AG10803 (cell line): ENCODE data around the gene ASPHD2.

ENCODE experiments used
- DNase-seq: peaks from one replicate; pipeline ENCODE4 v3.0.0; 2010; ENCODE audit warnings: low read depth
- H3K4me3 ChIP-seq: 2 replicates; pipeline ENCODE4 v1.5.1; 2011; ENCODE audit warnings: mild to moderate bottlenecking, low read length, control low read depth
- CTCF ChIP-seq: conservative IDR thresholded peaks from 2 replicates; pipeline ENCODE4 v1.5.1; 2011; ENCODE audit warnings: mild to moderate bottlenecking, low read length, control low read depth, inconsistent platforms

The ASPHD2 gene

GRCh38 chr22:26477341-26477731 is 48.3 kb downstream of the ASPHD2 start:
- TF ChIP-seq CTCF, result no peak

GRCh38 chr22:26479043-26479791 is 50.2 kb downstream of the ASPHD2 start:
- no peak for TF ChIP-seq CTCF
- no peak for DNase-seq
- no peak overlapping the region for H3K4me3 ChIP-seq

More at GRCh38 chr22:26477341-26477731, 48.3 kb downstream of the ASPHD2 start:
- no peak for DNase-seq
- H3K4me3 ChIP-seq, result no peak overlapping the region

GRCh38 chr22:26479792-26480610 is 50.9 kb downstream of the ASPHD2 start:
- DNase-seq, result no peak
- no peak for TF ChIP-seq CTCF
- H3K4me3 ChIP-seq, result no peak overlapping the region

- no peak for TF ChIP-seq CTCF
- DNase-seq, result no peak
- H3K4me3 ChIP-seq, result no peak overlapping the region
Measured at GRCh38 chr22:26480611-26480932, 51.5 kb downstream of the ASPHD2 start.

- no peak for DNase-seq
- TF ChIP-seq CTCF, result no peak
- H3K4me3 ChIP-seq, result no peak overlapping the region
Measured at GRCh38 chr22:26481112-26481693, 52.1 kb downstream of the ASPHD2 start.

- DNase-seq, result no peak
- no peak overlapping the region for H3K4me3 ChIP-seq
- TF ChIP-seq CTCF, result no peak
Measured at GRCh38 chr22:26481694-26482093, 52.6 kb downstream of the ASPHD2 start.
